ENCODE results near the gene TOM1L1. TPM values are rescaled to one million over a fixed set of nuclear protein-coding genes. Genes with fewer than 3 reads are reported as not detected.
"Not testable (repeated sequence)": the region's sequence is repeated elsewhere in the genome, so short reads cannot be mapped to it uniquely, and the experiment has no call there.

The TOM1L1 gene
- total RNA-seq, 1 experiment from 2014 or later, result 44.6 TPM

GRCh38 chr17:54870671-54871175, 29.9 kb upstream of the TOM1L1 start:
- Histone ChIP-seq H3K56ac (ENCODE audit: insufficient read length, low read depth, low read length) (no peak overlapping the region), H3T11ph (ENCODE audit: low read length) (no peak overlapping the region), H3K18ac (ENCODE audit: insufficient read length, low read depth, low read length) (no peak overlapping the region), H2BK20ac (ENCODE audit: low read depth, low read length, poor library complexity, severe bottlenecking) (no peak overlapping the region), H3K23ac (ENCODE audit: insufficient read length, low read depth, low read length) (no peak overlapping the region), H2AFZ (ENCODE audit: low read length) (no peak overlapping the region), H4K91ac (ENCODE audit: insufficient read length, low read depth, low read length) (no peak overlapping the region), H3K27me3 (ENCODE audit: insufficient read depth, low read length) (no peaks in the 10 kb centered on the region), H3K4ac (ENCODE audit: low read depth, low read length) (no peak overlapping the region), H3K9ac (ENCODE audit: extremely low read depth, insufficient read length, low read length) (no peak overlapping the region), H2BK12ac (ENCODE audit: insufficient read length, low read depth, low read length) (no peak overlapping the region), H3K4me1 (ENCODE audit: insufficient read depth, low read length) (no peaks in the 10 kb centered on the region), H4K8ac (replicated peaks; ENCODE audit: insufficient read length, low read depth, low read length) (no peak overlapping the region), H2AK5ac (ENCODE audit: insufficient read length, low read length) (no peak overlapping the region), H3K79me1 (ENCODE audit: insufficient read depth, low read depth, low read length, poor library complexity, severe bottlenecking) (no peaks in the 10 kb centered on the region), H3K79me2 (ENCODE audit: insufficient read depth, low read length) (no peaks in the 10 kb centered on the region), H2BK5ac (ENCODE audit: insufficient read length, low read length) (no peak overlapping the region), H3K9me3 (ENCODE audit: control insufficient read depth, low read depth, low read length) (no peaks in the 10 kb centered on the region), H3K14ac (ENCODE audit: insufficient read depth, low read length) (no peak overlapping the region), H2BK15ac (ENCODE audit: low read depth, low read length) (no peak overlapping the region), H3K27ac (ENCODE audit: insufficient read length, low read depth, low read length) (no peak overlapping the region), H4K5ac (ENCODE audit: insufficient read length, low read depth, low read length) (no peak overlapping the region), H4K20me1 (ENCODE audit: control insufficient read depth, insufficient read depth, insufficient read length) (no peaks in the 10 kb centered on the region), H3K4me2 (ENCODE audit: insufficient read depth, insufficient read length, low read length) (no peak overlapping the region), H2BK120ac (ENCODE audit: low read depth, low read length, poor library complexity, severe bottlenecking) (no peak overlapping the region), H3K23me2 (ENCODE audit: insufficient read length, low read depth, low read length, poor library complexity, severe bottlenecking) (no peaks in the 10 kb centered on the region)
- TF ChIP-seq CTCF (conservative IDR thresholded peaks at IDR 0.05), result no peak
- peaks cover 0 to 2% (median 0%) of the 10 kb centered on the region in 3 experiments; a peak in 1 of 7 replicates for H3K36me3 Mint-ChIP-seq (ENCODE audit: insufficient read depth in 1 of 3, low read depth in 3 of 3)
- no peak overlapping the region for H3K4me3 Mint-ChIP-seq
- no peak overlapping the region for H3K27ac Mint-ChIP-seq
- DNase-seq, result no peak
- WGBS (ENCODE audit: extremely low coverage, insufficient read length, low lambda C conversion rate), result no CpG with 5 or more reads among the region's 1 CpG
- H3K9me3 Mint-ChIP-seq, result peaks cover 0 to 2% of the 10 kb centered on the region in 2 experiments; a peak in 2 of 5 replicates
- H3K4me1 Mint-ChIP-seq, result peaks cover 3 to 4% of the 10 kb centered on the region in 2 experiments; a peak in 2 of 4 replicates
- H3K27me3 Mint-ChIP-seq (ENCODE audit: low read depth), result no peaks in the 10 kb centered on the region

- H3K27ac Mint-ChIP-seq; H2AFZ ChIP-seq (ENCODE audit: low read length); H3K27ac ChIP-seq (ENCODE audit: insufficient read length, low read depth, low read length); H3K4ac ChIP-seq (ENCODE audit: low read depth, low read length); H3K23ac ChIP-seq (ENCODE audit: insufficient read length, low read depth, low read length); H3T11ph ChIP-seq (ENCODE audit: low read length); H3K79me1 ChIP-seq (ENCODE audit: insufficient read depth, low read depth, low read length, poor library complexity, severe bottlenecking); H3K9ac ChIP-seq (ENCODE audit: extremely low read depth, insufficient read length, low read length); H2BK5ac ChIP-seq (ENCODE audit: insufficient read length, low read length); H3K79me2 ChIP-seq (ENCODE audit: insufficient read depth, low read length); H2AK5ac ChIP-seq (ENCODE audit: insufficient read length, low read length); H3K4me3 Mint-ChIP-seq; H4K91ac ChIP-seq (ENCODE audit: insufficient read length, low read depth, low read length); H3K56ac ChIP-seq (ENCODE audit: insufficient read length, low read depth, low read length); H3K4me2 ChIP-seq (ENCODE audit: insufficient read depth, insufficient read length, low read length); H3K18ac ChIP-seq (ENCODE audit: insufficient read length, low read depth, low read length); H2BK20ac ChIP-seq (ENCODE audit: low read depth, low read length, poor library complexity, severe bottlenecking); H3K23me2 ChIP-seq (ENCODE audit: insufficient read length, low read depth, low read length, poor library complexity, severe bottlenecking); H3K14ac ChIP-seq (ENCODE audit: insufficient read depth, low read length); H2BK15ac ChIP-seq (ENCODE audit: low read depth, low read length); H3K4me1 ChIP-seq (ENCODE audit: insufficient read depth, low read length); H3K9me3 ChIP-seq (ENCODE audit: control insufficient read depth, low read depth, low read length); DNase-seq; H2BK12ac ChIP-seq (ENCODE audit: insufficient read length, low read depth, low read length); H2BK120ac ChIP-seq (ENCODE audit: low read depth, low read length, poor library complexity, severe bottlenecking); H4K20me1 ChIP-seq (ENCODE audit: control insufficient read depth, insufficient read depth, insufficient read length); H3K27me3 Mint-ChIP-seq (ENCODE audit: low read depth); H4K8ac ChIP-seq (replicated peaks; ENCODE audit: insufficient read length, low read depth, low read length); H3K27me3 ChIP-seq (ENCODE audit: insufficient read depth, low read length); H4K5ac ChIP-seq (ENCODE audit: insufficient read length, low read depth, low read length): not testable (repeated sequence)
- peaks cover 9 to 19% of the 10 kb centered on the region in 2 experiments; a peak in 4 of 5 replicates for H3K9me3 Mint-ChIP-seq
- peaks cover 11 to 22% (median 20%) of the 10 kb centered on the region in 3 experiments for H3K36me3 Mint-ChIP-seq (ENCODE audit: insufficient read depth in 1 of 3, low read depth in 3 of 3)
- no CpG with 5 or more reads among the region's 2 CpGs for WGBS (ENCODE audit: extremely low coverage, insufficient read length, low lambda C conversion rate)
- H3K4me1 Mint-ChIP-seq, result peaks cover 11 to 14% of the 10 kb centered on the region in 2 experiments
Measured at GRCh38 chr17:54875906-54876305, 24.7 kb upstream of the TOM1L1 start.
